ENCODE measurements around the gene SMIM38. TPM values are rescaled to one million over a fixed set of nuclear protein-coding genes. Genes with fewer than 3 reads are reported as not detected.

Gene SMIM38
- total RNA-seq, 1 experiment from 2014 or later: 0.09 TPM

- TF ChIP-seq CTCF (conservative IDR thresholded peaks at IDR 0.05): no peak
- no peak overlapping the region for H3K27ac Mint-ChIP-seq
Observed at GRCh38 chr11:69201066-69201365, 45.3 kb downstream of the SMIM38 start.

More at GRCh38 chr11:69201066-69201365, 45.3 kb downstream of the SMIM38 start:
- Histone ChIP-seq H4K20me1 (ENCODE audit: control insufficient read depth, insufficient read depth, insufficient read length) (no peaks in the 10 kb centered on the region), H2BK120ac (ENCODE audit: low read depth, low read length, poor library complexity, severe bottlenecking) (no peak overlapping the region), H3T11ph (ENCODE audit: low read length) (no peak overlapping the region), H3K14ac (ENCODE audit: insufficient read depth, low read length) (no peak overlapping the region), H3K56ac (ENCODE audit: insufficient read length, low read depth, low read length) (no peak overlapping the region), H3K4me2 (ENCODE audit: insufficient read depth, insufficient read length, low read length) (no peak overlapping the region), H2AK5ac (ENCODE audit: insufficient read length, low read length) (no peak overlapping the region), H3K79me2 (ENCODE audit: insufficient read depth, low read length) (no peaks in the 10 kb centered on the region), H4K91ac (ENCODE audit: insufficient read length, low read depth, low read length) (no peak overlapping the region), H2BK15ac (ENCODE audit: low read depth, low read length) (no peak overlapping the region), H2BK5ac (ENCODE audit: insufficient read length, low read length) (no peak overlapping the region), H2BK12ac (ENCODE audit: insufficient read length, low read depth, low read length) (no peak overlapping the region), H3K4ac (ENCODE audit: low read depth, low read length) (no peak overlapping the region), H3K27me3 (ENCODE audit: insufficient read depth, low read length) (no peaks in the 10 kb centered on the region), H3K23ac (ENCODE audit: insufficient read length, low read depth, low read length) (no peak overlapping the region), H3K18ac (ENCODE audit: insufficient read length, low read depth, low read length) (no peak overlapping the region), H4K8ac (replicated peaks; ENCODE audit: insufficient read length, low read depth, low read length) (no peak overlapping the region), H4K5ac (ENCODE audit: insufficient read length, low read depth, low read length) (no peak overlapping the region), H3K79me1 (ENCODE audit: insufficient read depth, low read depth, low read length, poor library complexity, severe bottlenecking) (no peaks in the 10 kb centered on the region), H3K9ac (ENCODE audit: extremely low read depth, insufficient read length, low read length) (no peak overlapping the region), H2AFZ (ENCODE audit: low read length) (no peak overlapping the region), H3K4me1 (ENCODE audit: insufficient read depth, low read length) (no peaks in the 10 kb centered on the region), H3K9me3 (ENCODE audit: control insufficient read depth, low read depth, low read length) (no peaks in the 10 kb centered on the region), H2BK20ac (ENCODE audit: low read depth, low read length, poor library complexity, severe bottlenecking) (no peak overlapping the region), H3K27ac (ENCODE audit: insufficient read length, low read depth, low read length) (no peak overlapping the region), H3K23me2 (ENCODE audit: insufficient read length, low read depth, low read length, poor library complexity, severe bottlenecking) (no peaks in the 10 kb centered on the region)
- Mint-ChIP-seq H3K27me3 (ENCODE audit: low read depth) (peaks cover 2% of the 10 kb centered on the region; the same call in 1 of the 2 replicates), H3K9me3 (peaks cover 0 to 2% of the 10 kb centered on the region in 2 experiments; a peak in 2 of 5 replicates), H3K4me3 (no peak overlapping the region), H3K36me3 (ENCODE audit: insufficient read depth in 1 of 3, low read depth in 3 of 3) (no peaks in the 10 kb centered on the region), H3K4me1 (peaks cover 8 to 11% of the 10 kb centered on the region in 2 experiments; a peak in 3 of 4 replicates)
- DNase-seq: no peak
- WGBS (ENCODE audit: extremely low coverage, insufficient read length, low lambda C conversion rate): no CpG with 5 or more reads among the region's 4 CpGs

Data from H9 (cell line).